ENCODE data around the gene FGF11.

FGF11 gene

GRCh38 chr17:7408863-7409262 is 30.4 kb upstream of the FGF11 start:
- DNase-seq, result no peak

GRCh38 chr17:7409716-7410115 is 29.6 kb upstream of the FGF11 start:
- DNase-seq, result no peak

GRCh38 chr17:7410634-7411426 is 28.5 kb upstream of the FGF11 start:
- no peak for DNase-seq

- no peak for DNase-seq
Observed at GRCh38 chr17:7411427-7411750, 27.9 kb upstream of the FGF11 start.

GRCh38 chr17:7413346-7413985 is 25.8 kb upstream of the FGF11 start:
- DNase-seq, result no peak

GRCh38 chr17:7414837-7415236 is 24.5 kb upstream of the FGF11 start:
- no peak for DNase-seq

GRCh38 chr17:7415784-7416183 is 23.5 kb upstream of the FGF11 start:
- no peak for DNase-seq

GRCh38 chr17:7416323-7416722 is 23.0 kb upstream of the FGF11 start:
- DNase-seq, result no peak

GRCh38 chr17:7417056-7417655 is 22.2 kb upstream of the FGF11 start:
- no peak for DNase-seq

- DNase-seq, result no peak
Observed at GRCh38 chr17:7418472-7419152, 20.7 kb upstream of the FGF11 start.

GRCh38 chr17:7419819-7420610 is 19.3 kb upstream of the FGF11 start, which contains the start of gene SPEM1:
Gene SPEM1, plus strand, starts transcription at chr17:7420324. Its CDS starts 61 bp downstream, at chr17:7420385.
- DNase-seq, result no peak

GRCh38 chr17:7421186-7421585 is 18.1 kb upstream of the FGF11 start:
- DNase-seq, result no peak

- no peak for DNase-seq
Observed at GRCh38 chr17:7423679-7424078, 15.6 kb upstream of the FGF11 start.

- DNase-seq, result no peak
Observed at GRCh38 chr17:7425316-7425715, 14.0 kb upstream of the FGF11 start, which contains the start of gene SPEM2. Gene SPEM2, plus strand, starts transcription at chr17:7425616. Its CDS starts 73 bp downstream, at chr17:7425689.

GRCh38 chr17:7425756-7426155 is 13.6 kb upstream of the FGF11 start:
- DNase-seq, result no peak

- no peak for DNase-seq
Observed at GRCh38 chr17:7426203-7426863, 13.0 kb upstream of the FGF11 start.

- DNase-seq, result no peak
Observed at GRCh38 chr17:7426896-7427489, 12.3 kb upstream of the FGF11 start.

- no peak for DNase-seq
Observed at GRCh38 chr17:7427549-7427948, 11.8 kb upstream of the FGF11 start.

GRCh38 chr17:7428557-7428956 is 10.8 kb upstream of the FGF11 start, which contains the start of gene SPEM3:
Gene SPEM3, plus strand, starts transcription at chr17:7428857. Its CDS starts 46 bp downstream, at chr17:7428903.
- DNase-seq, result no peak

- no peak for DNase-seq
Observed at GRCh38 chr17:7429722-7430121, 9.6 kb upstream of the FGF11 start.

- no peak for DNase-seq
Observed at GRCh38 chr17:7431231-7431630, 8.1 kb upstream of the FGF11 start.

GRCh38 chr17:7432296-7432695 is 7.0 kb upstream of the FGF11 start:
- no peak for DNase-seq
